Dendritic cell treated with granulocyte-macrophage colony-stimulating factor and Interleukin-4, amounts not matched to agents 40 ng/mL and 50 ng/mL, for 4 days (primary cell): ENCODE measurements around the gene IFT52.

Experiments
- H3K27ac Mint-ChIP-seq: one replicate; pipeline ENCODE4 v1.8.0; 2022; ENCODE audit warnings: mild to moderate bottlenecking, mixed read lengths
- H3K27me3 Mint-ChIP-seq: one replicate; pipeline ENCODE4 v1.8.0; 2022; ENCODE audit warnings: mild to moderate bottlenecking, mixed read lengths
- H3K36me3 Mint-ChIP-seq: one replicate; pipeline ENCODE4 v1.8.0; 2022; ENCODE audit warnings: low read depth, mixed read lengths
- H3K4me1 Mint-ChIP-seq: one replicate; pipeline ENCODE4 v1.8.0; 2022; ENCODE audit warnings: low read depth, mixed read lengths
- H3K4me3 Mint-ChIP-seq: one replicate; pipeline ENCODE4 v1.8.0; 2022; ENCODE audit warnings: mild to moderate bottlenecking, moderate library complexity, mixed read lengths
- H3K9me3 Mint-ChIP-seq: one replicate; pipeline ENCODE4 v1.8.0; 2022; ENCODE audit warnings: mixed read lengths
- intact Hi-C: fragments of 100-400 bp; cut with micrococcal nuclease; formaldehyde crosslinking; loops from one replicate; pipeline ENCODE4 v1.15.0; 2022

IFT52 gene

GRCh38 chr20:43559147-43559987, 31.4 kb upstream of the IFT52 start:
- Mint-ChIP-seq H3K36me3 (no peaks in the 10 kb centered on the region), H3K4me1 (peaks cover 51% of the 10 kb centered on the region), H3K27ac (no peak overlapping the region), H3K9me3 (no peaks in the 10 kb centered on the region), H3K27me3 (no peaks in the 10 kb centered on the region), H3K4me3 (no peak overlapping the region)
- intact Hi-C loops = no loop called here

GRCh38 chr20:43560974-43561373, 29.8 kb upstream of the IFT52 start:
- Mint-ChIP-seq H3K4me3 (no peak overlapping the region), H3K27me3 (no peaks in the 10 kb centered on the region), H3K27ac (no peak overlapping the region), H3K36me3 (no peaks in the 10 kb centered on the region), H3K4me1 (peaks cover 38% of the 10 kb centered on the region), H3K9me3 (no peaks in the 10 kb centered on the region)
- intact Hi-C loops = no loop called here

DNA sequence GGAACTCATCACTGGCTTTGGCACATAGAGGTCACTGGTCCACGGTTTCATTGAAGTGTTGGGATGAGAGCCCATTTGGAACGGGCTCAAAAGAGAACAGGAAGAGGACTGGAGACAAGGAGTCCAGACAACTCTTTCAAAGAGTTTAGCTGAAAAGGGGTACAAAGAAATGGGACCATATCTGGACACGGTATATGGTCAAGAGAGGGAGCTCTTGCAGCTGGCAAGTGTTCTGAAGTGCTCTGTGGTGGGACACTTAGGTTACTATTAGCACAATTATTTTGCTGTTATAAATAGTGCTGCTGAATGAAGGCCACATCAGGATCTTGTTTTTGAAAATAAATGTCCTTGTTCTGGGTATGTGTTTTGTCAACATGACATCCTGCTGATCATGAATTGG, 27.3 kb upstream of the IFT52 start:
- peaks cover 28% of the 10 kb centered on the region for H3K4me1 Mint-ChIP-seq
- no peak overlapping the region for H3K4me3 Mint-ChIP-seq
- no peak overlapping the region for H3K27ac Mint-ChIP-seq
- intact Hi-C loops = no loop called here
- H3K36me3 Mint-ChIP-seq = no peaks in the 10 kb centered on the region
- H3K9me3 Mint-ChIP-seq = no peaks in the 10 kb centered on the region
- no peaks in the 10 kb centered on the region for H3K27me3 Mint-ChIP-seq

GRCh38 chr20:43563991-43564390, 26.7 kb upstream of the IFT52 start:
- Mint-ChIP-seq H3K36me3 (no peaks in the 10 kb centered on the region), H3K4me3 (no peak overlapping the region)

DNA sequence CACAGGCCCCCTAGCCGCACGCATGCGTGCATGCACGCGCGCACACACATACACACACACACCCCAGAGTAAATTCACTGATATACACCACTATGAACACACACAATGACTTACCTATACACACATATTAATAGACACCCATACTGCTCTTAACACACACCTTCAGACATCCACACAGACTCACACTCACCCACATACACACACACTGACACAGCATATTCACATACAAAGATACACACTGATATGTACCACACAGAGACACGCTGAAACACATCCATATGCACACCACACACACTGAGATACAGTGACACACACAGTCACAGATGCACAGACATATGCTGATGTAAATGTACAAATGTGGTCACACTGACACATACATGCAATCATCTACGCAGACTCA, 26.3 kb upstream of the IFT52 start:
- Mint-ChIP-seq H3K9me3 (no peaks in the 10 kb centered on the region), H3K36me3 (no peaks in the 10 kb centered on the region), H3K4me1 (peaks cover 18% of the 10 kb centered on the region), H3K4me3 (no peak overlapping the region), H3K27me3 (no peaks in the 10 kb centered on the region), H3K27ac (no peak overlapping the region)
- intact Hi-C loops = no loop called here

More at GRCh38 chr20:43563991-43564390, 26.7 kb upstream of the IFT52 start:
- H3K9me3 Mint-ChIP-seq = no peaks in the 10 kb centered on the region
- H3K27ac Mint-ChIP-seq = no peak overlapping the region
- intact Hi-C loops = no loop called here
- peaks cover 22% of the 10 kb centered on the region for H3K4me1 Mint-ChIP-seq
- no peaks in the 10 kb centered on the region for H3K27me3 Mint-ChIP-seq

DNA sequence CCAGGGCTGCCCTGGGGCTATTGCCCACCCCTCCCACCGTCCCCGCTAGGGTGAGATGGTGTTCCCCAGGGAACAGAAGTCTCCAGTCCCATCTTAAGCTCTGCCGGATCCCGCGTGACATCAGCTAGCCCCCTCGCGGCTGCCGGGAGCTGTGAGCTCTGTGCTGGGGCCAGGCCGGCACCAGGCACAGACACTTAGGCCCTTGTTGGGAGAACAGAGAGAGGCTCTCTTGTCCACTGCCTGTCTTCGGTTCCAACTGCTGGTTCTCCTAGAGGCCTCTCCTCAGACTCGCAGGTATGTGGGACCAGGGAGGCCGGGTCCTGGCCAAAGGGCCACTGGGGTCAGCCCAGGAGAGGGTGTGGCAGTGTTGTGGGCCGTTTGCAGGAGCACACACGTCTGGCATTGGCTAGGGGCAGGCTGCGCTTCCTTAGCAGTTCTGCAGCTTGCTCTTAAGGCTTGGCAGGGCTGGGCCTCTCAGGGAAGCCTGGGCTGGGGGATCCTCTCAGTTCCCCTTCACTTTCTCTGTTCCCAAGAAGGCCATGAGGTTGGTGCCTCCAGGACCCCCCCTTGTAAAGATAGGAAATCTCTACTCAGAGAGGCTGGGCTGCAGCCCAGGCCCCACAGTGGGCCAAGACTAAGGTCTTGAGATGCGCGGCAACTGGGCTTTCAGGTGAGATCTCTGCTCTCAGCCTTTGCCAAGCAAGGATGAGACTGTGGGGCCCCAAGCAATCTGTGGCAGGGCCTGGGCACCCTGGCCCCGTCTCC, 25.6 kb upstream of the IFT52 start:
- Mint-ChIP-seq H3K36me3 (no peaks in the 10 kb centered on the region), H3K4me3 (no peak overlapping the region), H3K27ac (no peak overlapping the region), H3K27me3 (no peaks in the 10 kb centered on the region), H3K4me1 (peaks cover 13% of the 10 kb centered on the region), H3K9me3 (no peaks in the 10 kb centered on the region)
- intact Hi-C loops = no loop called here

DNA sequence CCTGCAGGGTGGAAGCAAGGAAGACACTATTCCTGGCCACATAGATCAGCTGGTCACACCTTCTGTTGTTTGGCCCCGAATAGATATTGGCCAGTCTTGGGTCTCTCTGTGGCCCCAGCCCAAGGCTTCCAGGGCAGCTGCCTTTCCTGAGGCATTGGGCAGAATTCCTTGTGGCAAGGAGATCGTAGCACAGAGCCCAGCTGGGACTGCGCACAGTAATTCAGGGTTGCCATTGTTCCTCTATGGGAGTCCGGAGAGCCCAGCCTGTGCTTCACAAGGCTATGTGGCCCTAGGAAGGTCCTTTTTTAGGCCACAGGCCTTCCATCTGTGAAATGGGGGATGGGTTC, 25.0 kb upstream of the IFT52 start:
- H3K36me3 Mint-ChIP-seq = no peaks in the 10 kb centered on the region
- no peaks in the 10 kb centered on the region for H3K9me3 Mint-ChIP-seq
- intact Hi-C loops = no loop called here
- no peak overlapping the region for H3K4me3 Mint-ChIP-seq
- peaks cover 13% of the 10 kb centered on the region for H3K4me1 Mint-ChIP-seq
- H3K27me3 Mint-ChIP-seq = no peaks in the 10 kb centered on the region
- no peak overlapping the region for H3K27ac Mint-ChIP-seq

DNA sequence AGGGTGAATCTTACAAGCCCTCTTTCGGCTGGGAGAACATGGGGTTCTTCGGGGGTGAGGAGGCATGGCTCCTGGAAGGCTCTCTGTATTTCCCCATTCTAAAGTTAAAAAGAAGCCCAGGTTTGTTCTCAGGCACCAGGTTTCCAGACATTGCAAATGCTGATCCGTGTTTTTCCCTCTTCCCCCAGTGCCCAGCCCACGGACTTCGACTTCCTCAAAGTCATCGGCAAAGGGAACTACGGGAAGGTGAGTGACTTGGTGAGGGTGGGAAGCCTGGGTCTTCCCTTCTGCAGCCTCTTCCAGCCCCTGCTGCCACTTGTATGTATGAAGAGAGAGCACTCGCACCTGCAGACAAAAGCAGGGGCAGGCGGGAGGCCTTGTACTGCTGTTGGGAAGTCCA, 23.3 kb upstream of the IFT52 start:
- no peak overlapping the region for H3K4me3 Mint-ChIP-seq
- H3K27me3 Mint-ChIP-seq = no peaks in the 10 kb centered on the region
- no peaks in the 10 kb centered on the region for H3K36me3 Mint-ChIP-seq
- no peaks in the 10 kb centered on the region for H3K9me3 Mint-ChIP-seq
- H3K4me1 Mint-ChIP-seq = peaks cover 13% of the 10 kb centered on the region
- no peak overlapping the region for H3K27ac Mint-ChIP-seq
- intact Hi-C loops = no loop called here

DNA sequence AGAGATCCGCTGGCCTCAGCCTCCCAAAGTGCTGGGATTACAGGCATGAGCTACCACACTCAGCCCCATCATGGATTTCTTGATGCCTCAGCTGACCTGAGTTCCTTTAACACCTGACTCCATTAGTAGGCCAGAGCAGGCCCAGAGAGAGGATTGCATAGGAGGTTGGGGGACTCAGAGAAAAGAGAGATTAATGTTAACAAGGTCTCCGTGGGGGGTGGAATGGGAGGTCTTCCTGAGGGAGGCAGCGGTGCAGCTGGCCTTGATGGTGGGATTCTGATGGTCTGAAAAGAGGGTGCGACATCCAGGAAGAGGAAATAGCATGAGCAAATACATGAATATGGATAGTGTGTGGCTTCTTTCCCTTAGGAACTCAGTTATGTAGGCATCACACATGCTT, 22.0 kb upstream of the IFT52 start:
- Mint-ChIP-seq H3K4me3 (no peak overlapping the region), H3K9me3 (no peaks in the 10 kb centered on the region), H3K36me3 (no peaks in the 10 kb centered on the region), H3K4me1 (peaks cover 9% of the 10 kb centered on the region), H3K27me3 (no peaks in the 10 kb centered on the region), H3K27ac (no peak overlapping the region)
- intact Hi-C loops = no loop called here

DNA sequence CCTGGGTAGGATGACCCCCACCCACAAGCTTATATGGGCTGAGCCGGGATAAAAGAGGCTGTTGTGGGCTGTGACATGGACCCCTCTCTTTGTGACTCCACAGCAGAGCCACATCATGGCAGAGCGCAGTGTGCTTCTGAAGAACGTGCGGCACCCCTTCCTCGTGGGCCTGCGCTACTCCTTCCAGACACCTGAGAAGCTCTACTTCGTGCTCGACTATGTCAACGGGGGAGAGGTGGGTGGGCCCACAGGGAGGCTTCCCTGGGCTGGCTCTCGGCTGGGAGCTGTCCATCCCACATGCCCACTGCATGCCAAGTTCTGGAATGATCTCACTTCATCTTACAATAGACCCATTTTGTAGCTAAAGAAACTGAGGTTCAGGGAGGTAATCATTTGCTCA, 21.5 kb upstream of the IFT52 start:
- H3K9me3 Mint-ChIP-seq = no peaks in the 10 kb centered on the region
- peaks cover 9% of the 10 kb centered on the region for H3K4me1 Mint-ChIP-seq

GRCh38 chr20:43570496-43570895, 20.2 kb upstream of the IFT52 start:
- no peak overlapping the region for H3K27ac Mint-ChIP-seq
- intact Hi-C loops = no loop called here
- no peaks in the 10 kb centered on the region for H3K27me3 Mint-ChIP-seq
- no peaks in the 10 kb centered on the region for H3K9me3 Mint-ChIP-seq
- H3K36me3 Mint-ChIP-seq = no peaks in the 10 kb centered on the region
- H3K4me1 Mint-ChIP-seq = peaks cover 9% of the 10 kb centered on the region
- H3K4me3 Mint-ChIP-seq = no peak overlapping the region

More for the DNA sequence above, 21.5 kb upstream of the IFT52 start:
- Mint-ChIP-seq H3K4me3 (no peak overlapping the region), H3K27me3 (no peaks in the 10 kb centered on the region), H3K36me3 (no peaks in the 10 kb centered on the region), H3K27ac (no peak overlapping the region)
- intact Hi-C loops = no loop called here

DNA sequence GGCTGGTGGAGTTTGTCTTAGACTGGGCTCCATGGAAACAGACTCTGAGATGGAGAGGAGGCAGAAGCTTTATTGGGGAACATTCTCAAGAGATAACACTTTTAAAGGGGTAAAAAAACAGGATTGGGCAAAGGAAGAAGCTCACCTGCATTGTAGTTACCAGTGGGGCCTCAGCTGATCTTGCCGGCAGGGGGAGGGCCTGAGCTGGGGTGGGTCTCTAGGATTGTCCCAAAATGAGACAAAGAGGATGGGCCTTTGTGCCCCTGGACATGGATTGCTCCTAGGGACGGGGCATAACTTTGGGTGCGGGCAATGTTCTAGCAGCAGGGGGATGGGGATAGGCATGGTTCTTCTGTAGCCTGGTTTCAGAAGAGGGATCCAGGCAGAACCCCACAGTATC, 19.4 kb upstream of the IFT52 start:
- intact Hi-C loops = no loop called here
- no peak overlapping the region for H3K27ac Mint-ChIP-seq

DNA sequence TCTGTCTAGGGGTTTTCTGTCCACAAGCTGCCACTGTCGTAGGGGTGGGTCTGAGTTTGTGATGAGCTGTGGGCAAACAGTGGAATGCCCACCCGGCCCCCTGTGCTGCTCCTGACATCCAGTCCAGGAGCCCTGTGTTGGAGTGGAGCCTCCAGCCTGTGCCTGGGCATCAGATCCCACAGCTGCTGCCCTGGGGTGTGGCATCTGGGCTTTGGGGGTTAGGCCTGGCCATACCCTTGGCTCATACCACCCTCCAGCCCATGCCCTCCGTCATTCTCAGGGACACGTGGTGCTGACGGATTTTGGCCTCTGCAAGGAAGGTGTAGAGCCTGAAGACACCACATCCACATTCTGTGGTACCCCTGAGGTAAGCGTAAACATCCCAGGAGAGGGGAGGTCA, 19.0 kb upstream of the IFT52 start:
- H3K27ac Mint-ChIP-seq = no peak overlapping the region
- peaks cover 9% of the 10 kb centered on the region for H3K4me1 Mint-ChIP-seq
- intact Hi-C loops = no loop called here
- no peak overlapping the region for H3K4me3 Mint-ChIP-seq
- H3K9me3 Mint-ChIP-seq = no peaks in the 10 kb centered on the region
- no peaks in the 10 kb centered on the region for H3K36me3 Mint-ChIP-seq
- H3K27me3 Mint-ChIP-seq = no peaks in the 10 kb centered on the region

More for the DNA sequence above, 19.4 kb upstream of the IFT52 start:
- Mint-ChIP-seq H3K9me3 (no peaks in the 10 kb centered on the region), H3K27me3 (no peaks in the 10 kb centered on the region), H3K4me1 (peaks cover 9% of the 10 kb centered on the region), H3K36me3 (no peaks in the 10 kb centered on the region), H3K4me3 (no peak overlapping the region)

GRCh38 chr20:43572891-43573290, 17.8 kb upstream of the IFT52 start:
- Mint-ChIP-seq H3K36me3 (no peaks in the 10 kb centered on the region), H3K27ac (no peak overlapping the region), H3K4me3 (no peak overlapping the region), H3K9me3 (no peaks in the 10 kb centered on the region), H3K4me1 (no peaks in the 10 kb centered on the region), H3K27me3 (no peaks in the 10 kb centered on the region)
- intact Hi-C loops = no loop called here
